MM.1S (cell line): ENCODE data around the gene CBX3.
"Not testable (repeated sequence)": the region's sequence is repeated elsewhere in the genome, so short reads cannot be mapped to it uniquely, and the experiment has no call there.

Experiments used
- CTCF ChIP-seq: fragments of 300-600 bp; sonication (generic); IDR thresholded peaks from 2 replicates; pipeline ENCODE4 v1.5.1; 2016; ENCODE audit warnings: antibody characterized with exemption, low read length, mixed read lengths
- EZH2 ChIP-seq: fragments of 300-600 bp; sonication (generic); optimal IDR thresholded peaks from 2 replicates; pipeline ENCODE3; 2017; ENCODE audit warnings: low read depth, mild to moderate bottlenecking, antibody characterized with exemption, low read length, mixed read lengths
- EZH2phosphoT487 ChIP-seq: fragments of 300-600 bp; sonication (generic); IDR thresholded peaks from 2 replicates; pipeline ENCODE4 v1.6.1; 2018; ENCODE audit warnings: antibody characterized with exemption, low read length

GRCh38 chr7:26152782-26153240 is 48.7 kb upstream of the CBX3 start:
- not testable (repeated sequence) for TF ChIP-seq CTCF, EZH2, EZH2phosphoT487
